GM12878 (cell line): Measurements from ENCODE around the gene NSL1. TPM values are rescaled to one million over a fixed set of nuclear protein-coding genes. Genes with fewer than 3 reads are reported as not detected.

Source experiments
- ATAC-seq: fragments of 200-7000 bp; cut with Tn5 transposase; 3 replicates; pipeline ENCODE4 v1.9.1; 2020; ENCODE audit warnings: mild to moderate bottlenecking, moderate library complexity
- BruUV-seq: library from RNA; stranded (reverse); fragments of 400-500 nt; replicated peaks from 2 replicates; lab custom pipeline; 2021; lab: Mats Ljungman, UMichigan
- CTCF ChIA-PET: fragments of 300-600 bp; sonication (Branson Sonifier 250); formaldehyde crosslinking; extraction: SDS; loops from one replicate; lab custom pipeline; 2021; ENCODE audit warnings: inconsistent platforms; lab: Yijun Ruan, JAX
- POLR2A ChIA-PET: fragments of 350-600 bp; formaldehyde crosslinking; extraction: SDS; loops from one replicate; lab custom pipeline; 2021; ENCODE audit warnings: inconsistent platforms; lab: Charles Lee
- RAD21 ChIA-PET: fragments of 300-600 bp; sonication (Branson Sonifier 250); formaldehyde crosslinking; loops from one replicate; lab custom pipeline; 2023; ENCODE audit warnings: antibody characterized with exemption; ENCODE audit not compliant: unreplicated experiment; lab: Charles Lee
- SMC1A ChIA-PET: fragments of 300-600 bp; sonication (Branson Sonifier 250); formaldehyde crosslinking; loops from one replicate; lab custom pipeline; 2023; ENCODE audit not compliant: unreplicated experiment, uncharacterized antibody; lab: Charles Lee
- DNase-seq: peaks from one replicate; pipeline ENCODE4 v3.0.0-alpha.2; 2011; ENCODE audit warnings: low read depth, low spot score
- FAIRE-seq: peaks from 3 replicates; lab custom pipeline; 2011; peaks lifted over from hg19 to GRCh38; lab: Jason Lieb, UNC
- H2AFZ ChIP-seq: 2 replicates; pipeline ENCODE4 v1.6.0; 2011; ENCODE audit warnings: low read depth, low read length, control low read depth; ENCODE audit not compliant: control insufficient read depth
- H3K27ac ChIP-seq: 2 replicates; pipeline ENCODE4 v1.5.1; 2011; ENCODE audit warnings: control low read depth; ENCODE audit not compliant: control insufficient read depth, insufficient read depth
- H3K27me3 ChIP-seq, 2 experiments: replicated peaks in 1 of 2; 2 replicates each; pipeline versions ENCODE4 v1.6.0 to v1.6.1; 2011; ENCODE audit warnings: low read length in 1 of 2; ENCODE audit not compliant: control insufficient read depth in 2 of 2, insufficient read depth in 2 of 2
- H3K36me3 ChIP-seq, 2 experiments: 2 replicates each; pipeline ENCODE4 v1.5.1; 2011; ENCODE audit warnings: low read length in 1 of 2; ENCODE audit not compliant: control insufficient read depth in 2 of 2, insufficient read depth in 2 of 2
- H3K4me1 ChIP-seq: 2 replicates; pipeline ENCODE4 v1.6.1; 2011; ENCODE audit warnings: mild to moderate bottlenecking, low read length, moderate library complexity, mixed read lengths; ENCODE audit not compliant: control insufficient read depth, insufficient read depth
- H3K4me2 ChIP-seq: 2 replicates; pipeline ENCODE4 v1.6.0; 2011; ENCODE audit warnings: control low read depth; ENCODE audit not compliant: control insufficient read depth, insufficient read depth
- H3K4me3 ChIP-seq: fragments of 200-600 bp; sonication (generic); 2 replicates; pipeline ENCODE4 v1.5.1; 2016
- H3K79me2 ChIP-seq: 2 replicates; pipeline ENCODE4 v1.6.0; 2011; ENCODE audit warnings: low read length; ENCODE audit not compliant: control insufficient read depth, insufficient read depth
- H3K9ac ChIP-seq: 2 replicates; pipeline ENCODE4 v1.8.0; 2011; ENCODE audit warnings: low read length, control low read depth, mixed read lengths; ENCODE audit not compliant: control insufficient read depth, insufficient read depth
- H3K9me3 ChIP-seq: replicated peaks from 3 replicates; pipeline ENCODE4 v1.5.1; 2011; ENCODE audit warnings: mild to moderate bottlenecking, low read length; ENCODE audit not compliant: control insufficient read depth, insufficient read depth
- H4K20me1 ChIP-seq: 2 replicates; pipeline ENCODE4 v1.6.0; 2011; ENCODE audit not compliant: control insufficient read depth, insufficient read depth
- BACH1 ChIP-seq: fragments of 450-650 bp; IDR thresholded peaks from 2 replicates; pipeline ENCODE4 v1.6.1; 2017; ENCODE audit warnings: mild to moderate bottlenecking, borderline replicate concordance
- CEBPZ ChIP-seq: fragments of 150-350 bp; IDR thresholded peaks from 2 replicates; pipeline ENCODE4 v1.6.1; 2016; ENCODE audit warnings: low read depth, low read length
- ESRRA ChIP-seq: IDR thresholded peaks from 2 replicates; pipeline ENCODE4 v1.6.1; 2012; ENCODE audit warnings: mild to moderate bottlenecking, low read length, improper control_type of control experiment
- FOS ChIP-seq: IDR thresholded peaks from 3 replicates; pipeline ENCODE4 v1.6.1; 2011; ENCODE audit warnings: borderline replicate concordance; ENCODE audit not compliant: insufficient read length; ENCODE audit errors: extremely low read depth
- GABPA ChIP-seq: IDR thresholded peaks from 2 replicates; pipeline ENCODE4 v1.6.1; 2014; ENCODE audit warnings: antibody characterized with exemption, low read depth, mild to moderate bottlenecking, inconsistent platforms
- IKZF2 ChIP-seq, 2 experiments: fragments of 450-650 bp; IDR thresholded peaks; 2 replicates each; pipeline ENCODE4 v1.6.1; 2017; ENCODE audit warnings: mild to moderate bottlenecking in 2 of 2, moderate library complexity in 2 of 2
- MEF2B ChIP-seq: fragments of 450-650 bp; IDR thresholded peaks from 2 replicates; pipeline ENCODE4 v1.6.1; 2018; ENCODE audit warnings: mild to moderate bottlenecking, moderate library complexity; ENCODE audit not compliant: partially characterized antibody, poor library complexity, severe bottlenecking
- MYB ChIP-seq: fragments of 150-350 bp; IDR thresholded peaks from 2 replicates; pipeline ENCODE4 v1.6.1; 2014; ENCODE audit warnings: mild to moderate bottlenecking, low read depth, low read length, borderline replicate concordance
- NBN ChIP-seq: fragments of 450-650 bp; IDR thresholded peaks from 2 replicates; pipeline ENCODE4 v1.6.1; 2016
- PKNOX1 ChIP-seq: fragments of 450-650 bp; IDR thresholded peaks from 2 replicates; pipeline ENCODE4 v1.6.1; 2016; ENCODE audit warnings: mild to moderate bottlenecking
- POLR2AphosphoS5 ChIP-seq: IDR thresholded peaks from 2 replicates; pipeline ENCODE4 v1.6.1; 2011; ENCODE audit warnings: mild to moderate bottlenecking, low read length, inconsistent platforms
- SREBF2 ChIP-seq: IDR thresholded peaks from 2 replicates; pipeline ENCODE4 v1.6.1; 2012; ENCODE audit warnings: mild to moderate bottlenecking, low read length
- TCF12 ChIP-seq: IDR thresholded peaks from 2 replicates; pipeline ENCODE4 v1.6.1; 2011; ENCODE audit warnings: low read depth, mild to moderate bottlenecking, low read length
- YBX1 ChIP-seq: fragments of 450-650 bp; IDR thresholded peaks from 2 replicates; pipeline ENCODE4 v1.6.1; 2016; ENCODE audit warnings: antibody characterized with exemption
- YY1 ChIP-seq: IDR thresholded peaks from 2 replicates; pipeline ENCODE4 v1.6.1; 2011; ENCODE audit warnings: low read depth, mild to moderate bottlenecking, low read length
- ZNF207 ChIP-seq: fragments of 450-650 bp; IDR thresholded peaks from 2 replicates; pipeline ENCODE4 v1.6.1; 2014; ENCODE audit warnings: antibody characterized with exemption, mild to moderate bottlenecking, borderline replicate concordance
- ZNF24 ChIP-seq: fragments of 450-650 bp; IDR thresholded peaks from 2 replicates; pipeline ENCODE4 v1.6.1; 2017; ENCODE audit warnings: antibody characterized with exemption, mild to moderate bottlenecking
- WGBS: methylation state at CpG from one replicate; pipeline ENCODE4 v1.1.6; 2016; ENCODE audit warnings: low lambda C conversion rate; ENCODE audit not compliant: insufficient replicate concordance, insufficient coverage; ENCODE audit errors: missing lambda C conversion rate; 5-methylcytosine and 5-hydroxymethylcytosine counted together
- in situ Hi-C: fragments of 300-500 bp; cut with MboI; formaldehyde crosslinking; loops from 9 replicates; pipeline ENCODE4 v1.14.3; 2018; ENCODE audit warnings: mixed read lengths
- intact Hi-C: fragments of 100-400 bp; cut with micrococcal nuclease; formaldehyde crosslinking; loops from one replicate; pipeline ENCODE4 v1.14.2; 2022; ENCODE audit not compliant: unreplicated experiment
- polyA plus RNA-seq, 11 experiments: library from polyadenylated mRNA; depleted of rRNA in 4 of 11; unstranded in 6 of 11; stranded (reverse) in 5 of 11; fragments of >200 nt; fragmentation: Nextera tagmentation in 4 of 11; fragmentation: Illumina TruSeq in 1 of 11; extraction: Ambion mirVana in 4 of 11; extraction: Trizol in 1 of 11; gene quantifications; 1 replicate in 1 of 11; 2 replicates in 10 of 11; pipeline versions ENCODE4 v1.2.1 to v1.2.3, GENCODE V29; 2011 to 2016; ENCODE audit warnings: inconsistent platforms in 2 of 11, missing spikeins in 2 of 11, low read depth in 1 of 11
- total RNA-seq, 4 experiments: library from RNA; depleted of rRNA in 3 of 4; stranded (reverse); fragments of >200 nt in 3 of 4; fragmentation: Illumina TruSeq in 1 of 4; extraction: Trizol in 1 of 4; gene quantifications; 2 replicates each; pipeline versions ENCODE4 v1.2.1 to v1.2.3, GENCODE V29; 2013 to 2021
- TF ChIP-seq, protein P1 (sequence below): IDR thresholded peaks from 2 replicates; pipeline ENCODE4 v1.6.1; 2011; ENCODE audit warnings: borderline replicate concordance, low read depth, mild to moderate bottlenecking, moderate library complexity, mixed read lengths, low read length; ENCODE audit not compliant: insufficient read depth; ENCODE audit errors: extremely low read length

The NSL1 gene
- total and polyA plus RNA-seq, 10 of the 15 experiments (the other 5 are each of a cell fraction or from before 2014, with no cell fraction given): 36.7 to 74.2 (median 46.4) TPM

DNA sequence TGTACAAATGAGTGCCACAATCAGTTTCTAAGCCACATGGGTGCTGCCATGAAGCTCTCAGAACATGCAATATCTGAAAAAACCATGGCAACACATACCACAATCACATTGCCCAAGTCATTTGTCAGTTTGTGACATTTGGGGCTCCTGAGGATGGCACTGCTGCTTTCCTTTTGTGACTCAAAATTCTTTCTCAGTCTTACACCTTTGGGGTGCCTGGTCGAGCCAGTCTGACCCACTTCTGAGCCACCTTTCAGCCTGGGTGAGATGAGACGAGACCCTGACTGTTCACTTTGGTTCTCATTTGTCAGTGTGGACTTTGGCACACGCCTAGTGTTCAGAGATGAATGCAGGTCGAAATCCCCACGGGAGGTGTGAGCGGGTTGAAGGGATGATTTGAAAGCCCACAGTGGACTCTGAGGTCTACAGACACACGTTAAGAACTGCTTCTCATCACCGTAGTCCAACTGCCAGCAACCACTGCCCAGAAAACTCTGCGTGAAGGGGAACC, 100.0 kb downstream of the NSL1 start (continued):
- TF ChIP-seq ZNF207 (no peak), FOS (no peak), NBN (0 out of 2 replicates have a peak, but pooled peaks have one; percentile 17), MYB (no peak), YY1 (0 out of 2 replicates have a peak, but pooled peaks have one; percentile 12), MEF2B (peak; percentile 76), ZNF24 (no peak)

- Histone ChIP-seq H3K27ac (no peak overlapping the region), H3K36me3 (peaks cover 0 to 2% of the 10 kb centered on the region in 2 experiments; a peak in 1 of 4 replicates), H3K79me2 (no peaks in the 10 kb centered on the region), H4K20me1 (no peaks in the 10 kb centered on the region), H3K4me2 (no peak overlapping the region), H3K9ac (no peak overlapping the region), H3K9me3 (no peaks in the 10 kb centered on the region), H3K4me3 (no peak overlapping the region), H3K27me3 (no peaks in the 10 kb centered on the region), H3K4me1 (peaks cover 6% of the 10 kb centered on the region), H2AFZ (no peak overlapping the region)
- FAIRE-seq: no peak
- WGBS: 100% methylated on average over 4 of the region's 4 CpGs
- intact Hi-C loops: no loop called here
- POLR2A ChIA-PET: interaction anchor here (1.3 to 1.8 kb wide), 3 partner anchors 13 to 101 kb away, joined by 4 to 8 read pairs (median 7); partner anchors contain the start of genes ATF3, NSL1 and TATDN3
- DNase-seq: no peak
- CTCF ChIA-PET: interaction anchor here (0.7 to 4.7 kb wide), 7 partner anchors 13 to 299 kb away, joined by 3 to 16 read pairs (median 5); no protein-coding TSS in a partner anchor
- in situ Hi-C loops: no loop called here
- ATAC-seq: peak; percentile 4
- RAD21 ChIA-PET: interaction anchor here (1.0 to 2.0 kb wide), 4 partner anchors 12 to 26 kb away, joined by 3 to 9 read pairs (median 6); no protein-coding TSS in a partner anchor
- BruUV-seq: no TSS peak
- SMC1A ChIA-PET: interaction anchor here (0.7 to 3.2 kb wide), 7 partner anchors 11 to 290 kb away, joined by 3 to 17 read pairs (median 5); no protein-coding TSS in a partner anchor
- TF ChIP-seq POLR2AphosphoS5: no peak
- no peak for TF ChIP-seq TCF12
- TF ChIP-seq IKZF2 (IDR thresholded peaks at IDR 0.05): no peak
- TF ChIP-seq MEF2B: no peak
- TF ChIP-seq, protein P1, sequence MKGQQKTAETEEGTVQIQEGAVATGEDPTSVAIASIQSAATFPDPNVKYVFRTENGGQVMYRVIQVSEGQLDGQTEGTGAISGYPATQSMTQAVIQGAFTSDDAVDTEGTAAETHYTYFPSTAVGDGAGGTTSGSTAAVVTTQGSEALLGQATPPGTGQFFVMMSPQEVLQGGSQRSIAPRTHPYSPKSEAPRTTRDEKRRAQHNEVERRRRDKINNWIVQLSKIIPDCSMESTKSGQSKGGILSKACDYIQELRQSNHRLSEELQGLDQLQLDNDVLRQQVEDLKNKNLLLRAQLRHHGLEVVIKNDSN: no peak
- no peak for TF ChIP-seq ESRRA
- TF ChIP-seq PKNOX1: no peak
- no peak for TF ChIP-seq YBX1
- no peak for TF ChIP-seq BACH1
- TF ChIP-seq SREBF2: no peak
- TF ChIP-seq ZNF24: no peak
- no peak for TF ChIP-seq GABPA
- no peak for TF ChIP-seq CEBPZ
Measured at GRCh38 chr1:212690816-212691403, 100.7 kb downstream of the NSL1 start.
